Ovary (tissue), 9 donors: ENCODE results near the gene LSAMP. TPM values are rescaled to one million over a fixed set of nuclear protein-coding genes. Genes with fewer than 3 reads are reported as not detected.

Experiments
- DNase-seq, 5 donors: peaks; one replicate each; pipeline ENCODE4 v3.0.0-alpha.2; 2019 to 2020
- H3K27ac ChIP-seq, 2 donors: fragments of 200-600 bp; one replicate each; pipeline versions ENCODE4 v1.5.1 to v1.8.0; 2019 to 2022
- H3K27me3 ChIP-seq: fragments of 200-600 bp; one replicate; pipeline ENCODE4 v1.8.0; 2022
- H3K36me3 ChIP-seq: fragments of 200-600 bp; sonication (generic); one replicate; pipeline ENCODE4 v1.5.1; 2019
- H3K4me1 ChIP-seq: one replicate; pipeline ENCODE4 v1.8.1; 2013; ENCODE audit warnings: mild to moderate bottlenecking, moderate library complexity; ENCODE audit not compliant: insufficient read depth
- H3K4me3 ChIP-seq: fragments of 200-600 bp; sonication (generic); one replicate; pipeline ENCODE4 v1.5.1; 2017
- H3K9me3 ChIP-seq, 2 donors: fragments of 200-600 bp in 1 of 2; sonication (generic) in 1 of 2; one replicate each; pipeline versions ENCODE4 v1.5.1 to v1.8.1; 2013 to 2019; ENCODE audit warnings: mild to moderate bottlenecking in 1 of 2, moderate library complexity in 1 of 2
- EP300 ChIP-seq: sonication (generic); formaldehyde crosslinking; IDR thresholded peaks from one replicate; pipeline ENCODE4 v1.6.1; 2017; ENCODE audit warnings: antibody characterized with exemption
- POLR2A ChIP-seq: fragments of 450-650 bp; IDR thresholded peaks from one replicate; pipeline ENCODE4 v1.6.1; 2017; ENCODE audit warnings: antibody characterized with exemption, mild to moderate bottlenecking, moderate library complexity
- WGBS, 3 donors: extraction: QIAGEN DNeasy Blood & Tissue Kit in 1 of 3; methylation state at CpG; one replicate each; pipeline versions ENCODE4 v1.1.5 to v1.1.7; 2013 to 2017; 5-methylcytosine and 5-hydroxymethylcytosine counted together
- intact Hi-C, 4 donors: fragments of 100-400 bp; cut with DNase I; formaldehyde crosslinking; loops; one replicate each; pipeline versions ENCODE4 v1.11.0 to v1.15.1; 2022 to 2023
- polyA plus RNA-seq, 2 donors: library from polyadenylated mRNA; stranded (reverse); fragments of 200-250 nt in 1 of 2; fragments of 350-450 nt in 1 of 2; fragmentation: Illumina TruSeq in 1 of 2; extraction: RNeasy Lipid Tissue Mini Kit (QIAGEN cat#74804) in 1 of 2; gene quantifications; one replicate each; pipeline ENCODE4 v1.2.3, GENCODE V29; 2013 to 2014
- total RNA-seq, 7 donors: library from RNA; depleted of rRNA in 2 of 7; stranded (reverse); fragments of >200 nt in 2 of 7; fragmentation: NEBNext Ultra II Directional in 3 of 7; extraction: Animal tissue kit (Norgen Biotek cat#: 25700) in 3 of 7; gene quantifications; one replicate each; pipeline versions ENCODE4 v1.1.0 to v1.2.4, GENCODE V29; 2016 to 2023
- TF ChIP-seq, protein P1 (sequence below), 3 donors: fragments of 450-650 bp in 2 of 3; fragments of 200-600 bp in 1 of 3; IDR thresholded peaks; one replicate each; pipeline versions ENCODE4 v1.5.1 to v1.8.0; 2016 to 2022; ENCODE audit warnings: antibody characterized with exemption in 3 of 3, mild to moderate bottlenecking in 1 of 3
- donor health status: DM: no; HTN: no; CAD: no; lungs with moderate emphysema.
- donor health status: DM: no; HTN: no; CAD: no.
- donor health status: Bipolar disorder and iron deficiency.
- donor health status: DM: yes; HTN: yes; CAD: no.
- donor health status: DM: no; HTN: no; CAD: no.
- donor health status: DM: yes; HTN: yes; CAD: no.

LSAMP gene
- total and polyA plus RNA-seq, 9 donors: 1.1 to 13.0 (median 5.4) TPM

DNA sequence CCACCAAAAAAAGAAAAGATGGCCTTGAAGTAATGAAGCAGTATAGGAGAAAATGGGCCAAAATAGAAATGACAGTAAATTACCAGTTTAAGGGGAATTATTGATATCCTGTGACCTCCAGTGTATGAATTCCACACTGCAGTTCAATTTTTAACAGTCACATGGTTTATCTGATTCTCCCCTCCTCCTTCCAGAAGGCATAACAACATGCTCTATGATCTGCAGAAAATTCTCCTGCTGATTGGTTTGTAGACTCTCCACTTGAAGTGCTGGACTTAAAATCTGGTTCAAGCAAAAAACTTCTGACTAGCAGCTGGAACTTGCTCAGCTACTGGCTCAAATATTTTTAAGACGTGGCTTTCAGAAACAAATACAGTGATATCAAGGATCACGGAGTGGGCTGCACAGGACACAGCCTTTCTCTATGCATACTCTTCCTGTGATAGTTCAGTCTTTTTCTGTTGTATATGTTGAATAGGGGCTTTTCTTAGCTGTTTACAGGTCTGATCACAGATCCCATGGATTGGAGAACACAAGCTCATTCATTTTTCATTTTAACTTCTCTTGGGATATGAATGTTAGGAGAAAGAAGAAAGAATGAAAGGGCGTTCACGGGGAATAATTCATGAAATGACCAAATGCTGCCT lies 211.5 kb downstream of the LSAMP start:
- Histone ChIP-seq H3K4me1 (no peaks in the 10 kb centered on the region), H3K27me3 (no peaks in the 10 kb centered on the region), H3K36me3 (no peaks in the 10 kb centered on the region), H3K27ac (no peak overlapping the region), H3K4me3 (no peak overlapping the region), H3K9me3 (no peaks in the 10 kb centered on the region)
- TF ChIP-seq POLR2A: no peak
- TF ChIP-seq, protein P1, sequence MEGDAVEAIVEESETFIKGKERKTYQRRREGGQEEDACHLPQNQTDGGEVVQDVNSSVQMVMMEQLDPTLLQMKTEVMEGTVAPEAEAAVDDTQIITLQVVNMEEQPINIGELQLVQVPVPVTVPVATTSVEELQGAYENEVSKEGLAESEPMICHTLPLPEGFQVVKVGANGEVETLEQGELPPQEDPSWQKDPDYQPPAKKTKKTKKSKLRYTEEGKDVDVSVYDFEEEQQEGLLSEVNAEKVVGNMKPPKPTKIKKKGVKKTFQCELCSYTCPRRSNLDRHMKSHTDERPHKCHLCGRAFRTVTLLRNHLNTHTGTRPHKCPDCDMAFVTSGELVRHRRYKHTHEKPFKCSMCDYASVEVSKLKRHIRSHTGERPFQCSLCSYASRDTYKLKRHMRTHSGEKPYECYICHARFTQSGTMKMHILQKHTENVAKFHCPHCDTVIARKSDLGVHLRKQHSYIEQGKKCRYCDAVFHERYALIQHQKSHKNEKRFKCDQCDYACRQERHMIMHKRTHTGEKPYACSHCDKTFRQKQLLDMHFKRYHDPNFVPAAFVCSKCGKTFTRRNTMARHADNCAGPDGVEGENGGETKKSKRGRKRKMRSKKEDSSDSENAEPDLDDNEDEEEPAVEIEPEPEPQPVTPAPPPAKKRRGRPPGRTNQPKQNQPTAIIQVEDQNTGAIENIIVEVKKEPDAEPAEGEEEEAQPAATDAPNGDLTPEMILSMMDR (IDR thresholded peaks at IDR 0.05): no peak
- TF ChIP-seq EP300: no peak
- no peak for DNase-seq
- 13 to 46% (median 13%) methylated on average over 4 of the region's 4 CpGs for WGBS, 3 donors
- intact Hi-C loops: no loop called here

DNA sequence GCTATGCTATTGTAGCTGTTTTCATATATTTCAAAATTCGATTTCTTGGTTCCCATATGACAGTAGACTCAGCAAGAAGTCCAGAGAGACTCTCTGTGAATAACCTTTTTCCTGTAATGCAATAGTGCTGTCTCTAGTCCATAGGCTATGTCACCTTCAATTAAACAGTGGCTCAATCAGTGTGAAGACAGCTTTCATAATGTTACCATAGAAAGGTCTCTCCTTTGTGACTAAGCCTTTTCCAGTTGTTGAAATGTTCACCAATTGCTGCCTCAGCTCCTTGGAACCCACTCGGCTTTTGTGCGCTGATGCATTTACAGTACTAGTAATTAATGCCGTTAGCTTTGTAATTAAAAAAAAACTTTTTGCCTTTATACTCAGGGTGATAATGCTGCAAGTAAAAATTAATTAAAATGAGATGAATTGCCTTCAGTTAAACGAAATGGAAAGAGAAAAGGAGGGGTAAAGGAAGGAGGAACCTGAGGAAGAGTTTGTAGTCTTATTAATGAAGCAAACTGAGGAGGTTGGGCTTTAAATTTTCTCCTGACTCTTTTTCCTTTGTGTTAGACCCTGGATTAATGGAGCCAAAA lies 214.8 kb downstream of the LSAMP start:
- TF ChIP-seq, protein P1 (IDR thresholded peaks at IDR 0.05): no peak
- TF ChIP-seq EP300 (no peak), POLR2A (no peak)
- no peak for DNase-seq
- Histone ChIP-seq H3K27me3 (no peaks in the 10 kb centered on the region), H3K4me3 (no peak overlapping the region), H3K4me1 (no peaks in the 10 kb centered on the region), H3K36me3 (no peaks in the 10 kb centered on the region), H3K27ac (no peak overlapping the region), H3K9me3 (no peaks in the 10 kb centered on the region)
- WGBS, 3 donors: 89 to 90% (median 90%) methylated on average over 5 of the region's 5 CpGs
- intact Hi-C loops: no loop called here

DNA sequence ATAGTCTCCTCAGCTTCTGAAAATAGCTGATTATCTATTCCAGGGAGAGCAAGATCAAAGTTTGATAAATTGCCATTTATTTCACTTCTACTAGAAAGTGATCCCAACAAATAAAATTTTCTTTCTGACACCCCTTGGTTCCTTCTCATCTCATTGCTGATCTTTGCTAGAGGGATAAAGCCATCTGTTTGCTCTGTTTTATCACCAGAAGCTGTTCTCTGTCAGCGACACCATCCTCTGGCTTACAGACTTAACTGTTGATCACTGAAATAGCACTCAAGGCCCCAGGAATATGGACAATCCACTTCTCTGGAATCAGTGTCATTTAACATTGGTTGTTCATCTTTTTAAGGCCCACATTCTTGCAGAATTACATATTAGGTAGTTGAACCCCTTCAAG lies 219.0 kb downstream of the LSAMP start:
- TF ChIP-seq EP300 (no peak), POLR2A (no peak)
- TF ChIP-seq, protein P1 (IDR thresholded peaks at IDR 0.05): no peak
- Histone ChIP-seq H3K36me3 (no peaks in the 10 kb centered on the region), H3K4me3 (no peak overlapping the region), H3K27ac (no peak overlapping the region), H3K9me3 (no peaks in the 10 kb centered on the region), H3K27me3 (no peaks in the 10 kb centered on the region), H3K4me1 (no peaks in the 10 kb centered on the region)
- WGBS, 3 donors: 81 to 90% (median 82%) methylated on average over 1 of the region's 1 CpG
- intact Hi-C loops: no loop called here
- DNase-seq: no peak

DNA sequence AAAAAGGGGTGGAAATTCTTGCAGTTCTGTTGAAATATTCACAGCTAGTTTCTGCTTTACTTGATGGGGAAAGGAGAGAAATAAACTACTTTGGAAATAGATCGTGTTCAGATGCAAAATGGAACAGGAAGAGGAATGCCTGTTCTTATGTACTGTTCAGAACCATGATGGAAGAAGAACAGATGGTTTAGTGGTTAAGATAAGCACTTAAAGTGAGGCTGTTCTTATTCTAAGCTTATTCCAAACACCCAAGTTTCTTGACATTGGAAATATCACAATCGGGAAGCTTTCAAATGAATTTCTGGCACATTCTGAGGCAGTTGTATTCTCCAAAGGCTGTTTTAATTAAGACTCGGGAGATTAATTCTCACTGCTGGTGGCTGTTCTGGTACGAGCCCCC lies 228.5 kb downstream of the LSAMP start:
- Histone ChIP-seq H3K4me3 (no peak overlapping the region), H3K27ac (no peak overlapping the region), H3K9me3 (no peaks in the 10 kb centered on the region), H3K4me1 (no peaks in the 10 kb centered on the region), H3K36me3 (no peaks in the 10 kb centered on the region), H3K27me3 (no peaks in the 10 kb centered on the region)
- intact Hi-C loops: no loop called here
- WGBS, 3 donors: 29 to 47% (median 33%) methylated on average over 4 of the region's 4 CpGs
- DNase-seq: no peak
- TF ChIP-seq, protein P1 (IDR thresholded peaks at IDR 0.05): no peak
- TF ChIP-seq EP300: no peak
- no peak for TF ChIP-seq POLR2A
